Transverse colon (tissue), 4 donors: ENCODE measurements around the gene GABPA. TPM values are rescaled to one million over a fixed set of nuclear protein-coding genes. Genes with fewer than 3 reads are reported as not detected.
"Not testable (repeated sequence)": the region's sequence is repeated elsewhere in the genome, so short reads cannot be mapped to it uniquely, and the experiment has no call there.

ENCODE experiments used
- DNase-seq: peaks from one replicate; pipeline ENCODE4 v3.0.0-alpha.2; 2019
- H3K27ac ChIP-seq, 4 donors: fragments of 200-600 bp; sonication (generic); 2 replicates each; pipeline ENCODE4 v1.5.1; 2016 to 2018; ENCODE audit warnings: inconsistent platforms in 4 of 4
- H3K27me3 ChIP-seq: fragments of 200-600 bp; sonication (generic); 2 replicates; pipeline ENCODE4 v1.5.1; 2017; ENCODE audit warnings: inconsistent platforms
- H3K36me3 ChIP-seq, 4 donors: fragments of 200-600 bp; sonication (generic); 2 replicates each; pipeline ENCODE4 v1.5.1; 2017 to 2019; ENCODE audit warnings: inconsistent platforms in 4 of 4
- H3K4me1 ChIP-seq, 4 donors: fragments of 200-600 bp; sonication (generic); 2 replicates each; pipeline ENCODE4 v1.5.1; 2017 to 2020; ENCODE audit warnings: inconsistent platforms in 4 of 4
- H3K4me3 ChIP-seq, 4 donors: fragments of 200-600 bp; sonication (generic); 1 replicate in 1 of 4; 2 replicates in 3 of 4; pipeline versions ENCODE4 v1.5.1 to v1.6.1; 2017 to 2019; ENCODE audit warnings: inconsistent platforms in 4 of 4
- H3K9me3 ChIP-seq, 2 donors: fragments of 200-600 bp; sonication (generic); 2 replicates each; pipeline ENCODE4 v1.5.1; 2017 to 2019; ENCODE audit warnings: inconsistent platforms in 2 of 2
- EP300 ChIP-seq: sonication (generic); formaldehyde crosslinking; IDR thresholded peaks from one replicate; pipeline ENCODE4 v1.6.1; 2017; ENCODE audit warnings: antibody characterized with exemption, low read depth
- POLR2A ChIP-seq: fragments of 450-650 bp; IDR thresholded peaks from one replicate; pipeline ENCODE4 v1.6.1; 2016; ENCODE audit warnings: antibody characterized with exemption, mild to moderate bottlenecking, moderate library complexity
- POLR2AphosphoS5 ChIP-seq, 3 donors: sonication (generic); formaldehyde crosslinking; IDR thresholded peaks; one replicate each; pipeline ENCODE4 v1.6.1; 2016; ENCODE audit warnings: antibody characterized with exemption in 3 of 3
- WGBS, 2 donors: methylation state at CpG; one replicate each; pipeline ENCODE4 v1.1.5; 2018; ENCODE audit warnings: low coverage in 1 of 2; 5-methylcytosine and 5-hydroxymethylcytosine counted together
- in situ Hi-C, 4 donors: fragments of 200-750 bp; cut with MboI; loops; one replicate each; pipeline versions ENCODE4 v1.15.0 to v1.15.1; 2017; ENCODE audit warnings: low sequenced_read_pairs in 3 of 4, low pct_ligation_motif_present in 1 of 4, low pct_unique_long_range_greater_than_20kb in 1 of 4
- intact Hi-C: fragments of 100-400 bp; cut with DNase I; formaldehyde crosslinking; loops from one replicate; pipeline ENCODE4 v1.15.1; 2023; ENCODE audit warnings: low total_unique reads
- total RNA-seq, 4 donors: library from RNA; depleted of rRNA; stranded (reverse); fragments of >200 nt; gene quantifications; one replicate each; pipeline ENCODE4 v1.1.0, GENCODE V29; 2016
- TF ChIP-seq, protein P1 (sequence below), 5 experiments: fragments of 200-600 bp in 3 of 5; fragments of 450-650 bp in 2 of 5; sonication (generic) in 3 of 5; IDR thresholded peaks; 1 replicate in 2 of 5; 2 replicates in 3 of 5; pipeline ENCODE4 v1.5.1; 2016 to 2017; ENCODE audit warnings: antibody characterized with exemption in 5 of 5, inconsistent platforms in 3 of 5, mild to moderate bottlenecking in 2 of 5, moderate library complexity in 1 of 5

The GABPA gene
- total RNA-seq, 4 donors from 2014 or later: 5.4 to 23.3 (median 18.6) TPM

DNA sequence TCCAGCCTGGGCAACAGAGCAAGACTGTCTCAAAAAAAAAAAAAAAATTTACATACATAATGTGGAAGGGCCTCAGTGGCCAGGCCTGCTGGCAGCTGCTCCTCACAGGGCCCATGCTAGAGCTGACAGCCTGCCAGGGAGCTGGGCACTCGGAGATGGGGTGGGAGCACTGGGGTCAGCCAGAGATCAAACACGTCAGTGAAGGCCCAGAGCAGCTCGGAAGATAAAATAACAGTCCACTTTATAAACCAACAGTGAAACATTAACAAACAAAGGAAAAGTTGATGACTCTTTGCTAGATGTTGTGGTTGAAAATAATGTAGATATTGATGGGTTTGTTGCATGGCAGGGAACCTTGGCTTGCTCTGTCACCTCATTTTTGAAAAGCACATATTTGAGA is 42.8 kb upstream of the GABPA start:
- in situ Hi-C loops (no loop called here), intact Hi-C loops (no loop called here)
- TF ChIP-seq POLR2A: no peak
- Histone ChIP-seq H3K27ac (no peak overlapping the region), H3K4me3 (no peak overlapping the region), H3K36me3 (no peaks in the 10 kb centered on the region), H3K9me3 (no peaks in the 10 kb centered on the region), H3K4me1 (no peaks in the 10 kb centered on the region), H3K27me3 (no peaks in the 10 kb centered on the region)
- no peak for DNase-seq
- 81 to 85% methylated on average over 3 of the region's 3 CpGs for WGBS, 2 donors

DNA sequence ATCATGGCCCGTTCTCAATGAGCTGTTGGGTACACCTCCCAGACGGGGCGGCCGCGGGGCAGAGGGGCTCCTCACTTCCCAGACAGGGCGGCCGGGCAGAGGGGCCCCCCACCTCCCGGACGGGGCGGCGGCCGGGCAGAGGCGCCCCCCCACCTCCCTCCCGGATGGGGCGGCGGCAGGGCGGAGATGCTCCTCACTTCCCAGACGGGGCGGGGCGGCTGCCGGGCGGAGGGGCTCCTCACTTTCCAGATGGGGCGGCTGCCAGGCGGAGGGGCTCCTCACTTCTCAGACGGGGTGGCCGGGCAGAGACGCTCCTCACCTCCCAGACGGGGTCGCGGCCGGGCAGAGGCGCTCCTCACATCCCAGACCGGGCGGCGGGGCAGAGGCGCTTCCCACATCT is 39.3 kb upstream of the GABPA start:
- H3K4me3 ChIP-seq, intact Hi-C loops, H3K27ac ChIP-seq, in situ Hi-C loops, H3K36me3 ChIP-seq, H3K9me3 ChIP-seq, H3K4me1 ChIP-seq, H3K27me3 ChIP-seq, DNase-seq: not testable (repeated sequence)
- 91 to 100% methylated on average over 1 to 31 of the region's 36 CpGs for WGBS, 2 donors

DNA sequence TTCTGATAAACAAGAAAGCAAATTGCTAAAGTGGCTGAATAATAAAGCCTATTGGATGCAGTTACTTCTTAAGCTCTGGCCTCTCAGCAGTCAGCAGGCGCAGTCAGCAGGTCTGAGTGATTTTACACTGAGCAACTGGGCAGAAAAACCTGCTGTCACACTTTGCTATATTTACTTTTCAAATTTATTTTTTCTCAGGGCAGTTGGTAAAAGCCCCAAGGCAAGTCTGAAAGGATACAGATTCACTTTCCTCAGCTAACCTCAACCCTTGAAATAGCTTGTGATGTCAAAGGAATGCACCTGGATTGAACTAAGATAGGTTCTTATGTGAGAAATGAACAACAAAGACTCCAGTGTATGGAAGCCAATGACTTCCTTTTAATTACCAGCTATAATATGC is 34.0 kb upstream of the GABPA start:
- Histone ChIP-seq H3K4me3 (no peak overlapping the region), H3K27me3 (no peaks in the 10 kb centered on the region), H3K27ac (no peak overlapping the region), H3K9me3 (no peaks in the 10 kb centered on the region), H3K36me3 (no peaks in the 10 kb centered on the region), H3K4me1 (no peaks in the 10 kb centered on the region)
- no peak for TF ChIP-seq POLR2AphosphoS5 (IDR thresholded peaks at IDR 0.05)
- 96% methylated on average over 1 of the region's 1 CpG; no CpG with 5 or more reads in 1 of the 2 donors for WGBS, 2 donors
- in situ Hi-C loops: loop anchor here in 3 of 4 donors (10.0 to 25.0 kb wide), 3 partner anchors 76 to 96 kb away; partner anchors contain the start of gene MRPL39 (in 2 of the 3)
- intact Hi-C loops: no loop called here
- no peak for DNase-seq

DNA sequence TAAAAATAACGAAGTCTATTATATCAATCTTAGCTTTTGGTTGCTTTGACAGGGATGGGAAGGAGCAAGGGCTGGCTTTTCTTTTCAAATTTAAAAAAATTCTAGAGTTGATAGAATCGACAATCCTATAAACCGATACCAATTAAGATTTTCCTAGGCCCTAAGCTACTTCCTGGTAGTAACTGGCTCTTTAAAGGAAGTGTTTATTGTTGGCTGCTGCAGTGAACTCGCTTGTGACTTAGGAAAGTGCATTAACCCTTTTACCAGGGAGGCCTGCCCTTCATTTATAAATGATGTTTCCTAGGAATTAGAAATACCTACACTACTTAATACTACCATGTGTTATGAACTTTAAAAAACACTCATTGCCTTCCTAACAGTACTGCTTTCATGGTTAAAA is 33.2 kb upstream of the GABPA start:
- Histone ChIP-seq H3K9me3 (no peaks in the 10 kb centered on the region), H3K4me3 (no peak overlapping the region), H3K27me3 (no peaks in the 10 kb centered on the region), H3K4me1 (no peaks in the 10 kb centered on the region), H3K36me3 (no peaks in the 10 kb centered on the region), H3K27ac (no peak overlapping the region)
- TF ChIP-seq, protein P1, sequence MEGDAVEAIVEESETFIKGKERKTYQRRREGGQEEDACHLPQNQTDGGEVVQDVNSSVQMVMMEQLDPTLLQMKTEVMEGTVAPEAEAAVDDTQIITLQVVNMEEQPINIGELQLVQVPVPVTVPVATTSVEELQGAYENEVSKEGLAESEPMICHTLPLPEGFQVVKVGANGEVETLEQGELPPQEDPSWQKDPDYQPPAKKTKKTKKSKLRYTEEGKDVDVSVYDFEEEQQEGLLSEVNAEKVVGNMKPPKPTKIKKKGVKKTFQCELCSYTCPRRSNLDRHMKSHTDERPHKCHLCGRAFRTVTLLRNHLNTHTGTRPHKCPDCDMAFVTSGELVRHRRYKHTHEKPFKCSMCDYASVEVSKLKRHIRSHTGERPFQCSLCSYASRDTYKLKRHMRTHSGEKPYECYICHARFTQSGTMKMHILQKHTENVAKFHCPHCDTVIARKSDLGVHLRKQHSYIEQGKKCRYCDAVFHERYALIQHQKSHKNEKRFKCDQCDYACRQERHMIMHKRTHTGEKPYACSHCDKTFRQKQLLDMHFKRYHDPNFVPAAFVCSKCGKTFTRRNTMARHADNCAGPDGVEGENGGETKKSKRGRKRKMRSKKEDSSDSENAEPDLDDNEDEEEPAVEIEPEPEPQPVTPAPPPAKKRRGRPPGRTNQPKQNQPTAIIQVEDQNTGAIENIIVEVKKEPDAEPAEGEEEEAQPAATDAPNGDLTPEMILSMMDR (IDR thresholded peaks at IDR 0.05): no peak
- TF ChIP-seq POLR2A (no peak), EP300 (no peak), POLR2AphosphoS5 (IDR thresholded peaks at IDR 0.05) (no peak)
- in situ Hi-C loops: loop anchor here in 3 of 4 donors (10.0 to 25.0 kb wide), 3 partner anchors 77 to 97 kb away; partner anchors contain the start of gene MRPL39 (in 2 of the 3)
- intact Hi-C loops: no loop called here
- 57% methylated on average over 4 of the region's 4 CpGs for WGBS, 2 donors
- DNase-seq: no peak

DNA sequence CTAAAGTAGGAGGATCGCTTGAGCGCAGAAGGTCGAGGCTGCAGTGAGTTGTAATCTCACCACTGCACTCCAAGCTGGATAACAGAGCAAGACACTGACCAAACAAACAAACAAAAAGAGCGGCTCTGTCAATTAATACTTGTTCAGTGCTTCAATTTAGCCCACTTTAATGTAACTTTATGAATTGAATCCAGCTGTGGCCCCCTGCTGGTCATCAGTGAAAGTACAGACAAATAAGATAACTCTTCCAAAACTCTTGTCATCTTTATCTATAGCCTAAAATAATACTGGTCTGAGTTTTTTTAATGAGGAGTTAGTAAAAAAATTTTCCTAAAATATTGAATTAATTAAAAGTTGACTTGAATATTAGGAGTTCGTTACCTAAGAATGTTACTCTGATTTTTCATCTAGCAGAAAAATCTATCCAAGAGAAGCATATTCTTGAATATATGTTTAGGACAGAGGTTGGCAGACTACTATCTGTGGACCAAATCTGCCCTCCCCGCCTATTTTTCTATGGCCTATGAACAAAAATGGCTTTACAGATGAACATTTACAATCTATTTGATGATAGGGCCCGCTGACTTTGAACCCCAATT is 26.2 kb upstream of the GABPA start:
- H3K4me3 ChIP-seq: no peak overlapping the region
- intact Hi-C loops (loop anchor here (2.0 kb wide), 1 partner anchor 100 kb away; no protein-coding TSS in a partner anchor), in situ Hi-C loops (loop anchor here (5.0 to 25.0 kb wide), 4 partner anchors 84 to 104 kb away; partner anchors contain the start of gene MRPL39 (in 3 of the 4))
- DNase-seq: peak; percentile 21
- TF ChIP-seq POLR2A: no peak
- TF ChIP-seq, protein P1 (IDR thresholded peaks at IDR 0.05): peak; percentile 71 to 84 (median 78)
- WGBS, 2 donors: 49 to 58% methylated on average over 3 to 7 of the region's 7 CpGs
- no peaks in the 10 kb centered on the region for H3K36me3 ChIP-seq
- H3K4me1 ChIP-seq: no peaks in the 10 kb centered on the region
- H3K27me3 ChIP-seq: no peaks in the 10 kb centered on the region
- H3K9me3 ChIP-seq: no peaks in the 10 kb centered on the region
- H3K27ac ChIP-seq: no peak overlapping the region
